ENCODE results near the gene DCBLD1. TPM values are rescaled to one million over a fixed set of nuclear protein-coding genes. Genes with fewer than 3 reads are reported as not detected.

DCBLD1 gene
- total RNA-seq, 1 experiment from 2014 or later, result 19.5 TPM

DNA sequence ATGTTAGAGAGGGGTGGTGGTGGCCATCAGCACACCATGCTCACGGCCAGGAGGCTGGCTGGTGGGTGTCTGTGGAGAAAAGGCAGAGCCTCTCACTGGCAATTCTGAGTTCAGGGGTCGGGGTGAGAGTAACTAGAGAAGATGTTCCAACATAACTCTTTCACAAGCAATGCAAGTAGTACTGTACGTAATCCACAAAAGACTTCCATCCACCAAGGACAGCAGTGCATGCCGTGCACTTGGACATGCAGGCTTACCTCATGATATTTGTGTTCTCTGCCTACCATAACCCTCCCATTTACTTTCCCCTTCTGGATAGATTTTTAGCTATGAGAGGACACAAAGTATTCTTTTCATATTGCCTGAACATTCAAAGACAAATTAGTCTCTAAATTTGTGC lies 51.3 kb downstream of the DCBLD1 start:
- DNase-seq (ENCODE audit: low read depth, low spot score), result no peak
- TF ChIP-seq SIN3A (IDR thresholded peaks at IDR 0.05; ENCODE audit: low read depth), result no peak
- TF ChIP-seq SP1 (IDR thresholded peaks at IDR 0.05; ENCODE audit: low read depth), result no peak
- TF ChIP-seq, protein P1, sequence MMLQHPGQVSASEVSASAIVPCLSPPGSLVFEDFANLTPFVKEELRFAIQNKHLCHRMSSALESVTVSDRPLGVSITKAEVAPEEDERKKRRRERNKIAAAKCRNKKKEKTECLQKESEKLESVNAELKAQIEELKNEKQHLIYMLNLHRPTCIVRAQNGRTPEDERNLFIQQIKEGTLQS (IDR thresholded peaks at IDR 0.05), result no peak
- no peak for TF ChIP-seq POLR2A (IDR thresholded peaks at IDR 0.05; ENCODE audit: borderline replicate concordance, extremely low read depth, insufficient read depth, insufficient read length)
- no peak for TF ChIP-seq CBX3 (IDR thresholded peaks at IDR 0.05; ENCODE audit: low read depth)
- CTCF ChIA-PET, result no interaction called here
- Histone ChIP-seq H3K4me1 (ENCODE audit: control insufficient read depth in 1 of 2, insufficient read depth in 2 of 2, low read length in 2 of 2) (peaks cover 7 to 10% of the 10 kb centered on the region in 2 experiments; a peak in 2 of 4 replicates), H3K27me3 (ENCODE audit: insufficient read depth, low read length) (no peaks in the 10 kb centered on the region), H4K20me1 (ENCODE audit: insufficient read depth) (no peaks in the 10 kb centered on the region), H3K27ac (ENCODE audit: low read depth, low read length) (no peak overlapping the region), H3K4me3 (replicated peaks in 1 of 2; ENCODE audit: low read depth in 1 of 2, low read length in 2 of 2) (no peak overlapping the region), H3K9me2 (ENCODE audit: insufficient read depth) (no peaks in the 10 kb centered on the region), H3K36me3 (ENCODE audit: control insufficient read depth in 1 of 2, insufficient read depth in 2 of 2, low read length in 2 of 2) (0 out of 4 replicates have a peak, but pooled peaks cover 0 to 4% of the 10 kb centered on the region in 2 experiments), H2AFZ (ENCODE audit: low read depth, low read length, poor library complexity, severe bottlenecking) (no peak overlapping the region), H3K9ac (ENCODE audit: low read length) (no peak overlapping the region), H3K4me2 (ENCODE audit: low read length) (no peak overlapping the region), H3K9me3 (ENCODE audit: control insufficient read depth in 1 of 2, insufficient read depth in 1 of 2, low read depth in 1 of 2, low read length in 2 of 2) (no peaks in the 10 kb centered on the region), H3K79me2 (ENCODE audit: insufficient read depth, low read length) (no peaks in the 10 kb centered on the region)
- BruUV-seq (replicated peaks), result no TSS peak
- intact Hi-C loops (cut with micrococcal nuclease), result no loop called here
- RAD21 ChIA-PET (ENCODE audit: low non-redundant PET in 1 of 2, low total read pairs in 2 of 2, uncharacterized antibody in 2 of 2, unreplicated experiment in 2 of 2), result no interaction called here
- no peak for ATAC-seq
- POLR2A ChIA-PET, result no interaction called here

DNA sequence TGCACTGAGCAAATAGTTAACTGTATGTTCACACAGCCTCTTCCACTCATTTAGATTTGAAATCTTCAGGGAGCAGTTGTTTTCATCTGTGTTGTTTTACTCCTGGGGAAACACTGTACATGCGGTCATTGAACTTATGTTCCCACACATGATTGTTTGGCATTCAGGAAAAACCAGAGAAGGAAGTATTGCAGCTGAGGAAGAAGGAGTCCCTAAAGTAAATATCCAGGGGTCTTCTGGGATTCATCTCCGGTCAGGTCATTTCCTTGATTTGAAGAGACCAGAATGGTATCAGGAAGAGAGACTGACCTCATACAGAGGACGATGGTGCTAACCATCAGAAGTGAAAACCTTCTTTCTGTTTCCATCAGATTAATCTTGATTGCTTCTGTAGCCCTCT lies 52.5 kb downstream of the DCBLD1 start:
- H2AFZ ChIP-seq (ENCODE audit: low read depth, low read length, poor library complexity, severe bottlenecking), result no peak overlapping the region
- no peaks in the 10 kb centered on the region for H4K20me1 ChIP-seq (ENCODE audit: insufficient read depth)
- H3K79me2 ChIP-seq (ENCODE audit: insufficient read depth, low read length), result no peaks in the 10 kb centered on the region
- intact Hi-C loops (cut with micrococcal nuclease), result no loop called here
- no peaks in the 10 kb centered on the region for H3K27me3 ChIP-seq (ENCODE audit: insufficient read depth, low read length)
- no peak overlapping the region for H3K9ac ChIP-seq (ENCODE audit: low read length)
- no peak overlapping the region for H3K4me2 ChIP-seq (ENCODE audit: low read length)
- no TSS peak for BruUV-seq (replicated peaks)
- H3K27ac ChIP-seq (ENCODE audit: low read depth, low read length), result no peak overlapping the region
- TF ChIP-seq, protein P2, sequence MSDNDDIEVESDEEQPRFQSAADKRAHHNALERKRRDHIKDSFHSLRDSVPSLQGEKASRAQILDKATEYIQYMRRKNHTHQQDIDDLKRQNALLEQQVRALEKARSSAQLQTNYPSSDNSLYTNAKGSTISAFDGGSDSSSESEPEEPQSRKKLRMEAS (IDR thresholded peaks at IDR 0.05), result no peak
- TF ChIP-seq, protein P3, sequence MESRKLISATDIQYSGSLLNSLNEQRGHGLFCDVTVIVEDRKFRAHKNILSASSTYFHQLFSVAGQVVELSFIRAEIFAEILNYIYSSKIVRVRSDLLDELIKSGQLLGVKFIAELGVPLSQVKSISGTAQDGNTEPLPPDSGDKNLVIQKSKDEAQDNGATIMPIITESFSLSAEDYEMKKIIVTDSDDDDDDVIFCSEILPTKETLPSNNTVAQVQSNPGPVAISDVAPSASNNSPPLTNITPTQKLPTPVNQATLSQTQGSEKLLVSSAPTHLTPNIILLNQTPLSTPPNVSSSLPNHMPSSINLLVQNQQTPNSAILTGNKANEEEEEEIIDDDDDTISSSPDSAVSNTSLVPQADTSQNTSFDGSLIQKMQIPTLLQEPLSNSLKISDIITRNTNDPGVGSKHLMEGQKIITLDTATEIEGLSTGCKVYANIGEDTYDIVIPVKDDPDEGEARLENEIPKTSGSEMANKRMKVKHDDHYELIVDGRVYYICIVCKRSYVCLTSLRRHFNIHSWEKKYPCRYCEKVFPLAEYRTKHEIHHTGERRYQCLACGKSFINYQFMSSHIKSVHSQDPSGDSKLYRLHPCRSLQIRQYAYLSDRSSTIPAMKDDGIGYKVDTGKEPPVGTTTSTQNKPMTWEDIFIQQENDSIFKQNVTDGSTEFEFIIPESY (IDR thresholded peaks at IDR 0.05; ENCODE audit: extremely low read depth, insufficient replicate concordance, low read length), result no peak
- no peak for TF ChIP-seq POLR2A (IDR thresholded peaks at IDR 0.05; ENCODE audit: borderline replicate concordance, extremely low read depth, insufficient read depth, insufficient read length)
- peaks cover 0 to 4% of the 10 kb centered on the region in 2 experiments; a peak in 1 of 4 replicates for H3K36me3 ChIP-seq (ENCODE audit: control insufficient read depth in 1 of 2, insufficient read depth in 2 of 2, low read length in 2 of 2)
- no peaks in the 10 kb centered on the region for H3K9me3 ChIP-seq (ENCODE audit: control insufficient read depth in 1 of 2, insufficient read depth in 1 of 2, low read depth in 1 of 2, low read length in 2 of 2)
- ChIA-PET POLR2A (no interaction called here), CTCF (no interaction called here), RAD21 (ENCODE audit: low non-redundant PET in 1 of 2, low total read pairs in 2 of 2, uncharacterized antibody in 2 of 2, unreplicated experiment in 2 of 2) (no interaction called here)
- ATAC-seq (no peak), DNase-seq (ENCODE audit: low read depth, low spot score) (no peak)
- no peaks in the 10 kb centered on the region for H3K9me2 ChIP-seq (ENCODE audit: insufficient read depth)
- H3K4me1 ChIP-seq (ENCODE audit: control insufficient read depth in 1 of 2, insufficient read depth in 2 of 2, low read length in 2 of 2), result peaks cover 7 to 10% of the 10 kb centered on the region in 2 experiments; a peak in 2 of 4 replicates
- H3K4me3 ChIP-seq (replicated peaks in 1 of 2; ENCODE audit: low read depth in 1 of 2, low read length in 2 of 2), result no peak overlapping the region
